ENCODE measurements around the gene LHFPL4.
"Not testable (repeated sequence)": the region's sequence is repeated elsewhere in the genome, so short reads cannot be mapped to it uniquely, and the experiment has no call there.

The LHFPL4 gene

DNA sequence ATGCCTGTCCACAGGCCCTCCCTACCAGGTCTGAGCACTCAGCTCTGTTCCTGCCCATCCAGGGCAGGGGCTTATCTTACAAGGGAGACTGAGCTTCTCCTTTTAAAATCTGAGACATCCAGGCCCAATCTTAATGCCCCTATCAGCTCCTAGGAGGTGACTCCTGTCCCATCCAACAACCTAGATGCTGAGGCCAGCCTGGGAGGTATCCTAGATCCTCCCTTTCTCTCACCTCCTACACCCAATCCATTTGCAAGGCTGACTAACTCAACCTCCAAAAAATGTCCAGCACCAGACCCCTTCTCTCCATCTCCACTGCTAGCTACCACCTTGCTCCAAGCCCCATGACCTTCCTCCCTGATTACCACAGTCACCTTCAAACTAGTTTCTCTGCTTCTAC, 17.4 kb downstream of the LHFPL4 start:
- DNase-seq (ENCODE audit: low read depth): no peak

DNA sequence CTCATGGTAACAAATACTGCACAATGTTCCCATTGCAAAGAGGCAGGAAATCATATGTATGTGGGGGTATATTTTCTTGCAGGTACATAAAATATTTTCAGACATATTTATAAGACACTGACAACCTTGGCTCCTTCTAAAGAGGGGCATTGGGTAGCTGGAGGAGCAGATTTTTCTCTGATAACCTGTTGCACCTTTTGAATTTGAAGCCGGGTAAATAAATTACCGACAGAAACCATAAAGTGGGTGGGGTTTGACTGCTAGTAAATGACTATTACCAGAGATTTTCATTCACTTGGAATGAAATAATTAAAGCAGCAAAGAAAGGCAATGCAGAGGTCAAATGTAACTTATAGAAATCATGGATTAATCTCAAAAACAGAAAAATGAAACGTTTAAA, 19.2 kb downstream of the LHFPL4 start:
- DNase-seq (ENCODE audit: low read depth): no peak

DNA sequence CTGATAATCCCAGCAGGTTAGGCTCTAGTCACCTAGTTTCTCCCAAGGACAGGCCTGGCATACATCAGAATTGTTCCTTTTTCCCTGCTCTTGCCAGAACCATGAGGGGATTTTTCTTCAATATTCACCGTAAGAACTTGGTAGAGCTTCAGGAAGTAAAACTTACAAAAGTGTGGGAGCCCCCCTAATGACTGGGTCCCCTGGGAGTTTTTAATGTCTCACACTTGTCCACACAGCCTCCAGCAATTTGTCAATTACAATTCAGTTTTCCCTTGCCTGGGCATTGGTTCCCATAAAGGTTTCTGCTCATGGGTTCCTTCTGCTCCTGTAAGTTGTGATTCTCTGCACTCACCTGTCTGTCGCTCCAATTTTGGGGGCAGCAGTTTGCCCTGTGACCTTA, 28.5 kb downstream of the LHFPL4 start:
- no peak for DNase-seq (ENCODE audit: low read depth)

DNA sequence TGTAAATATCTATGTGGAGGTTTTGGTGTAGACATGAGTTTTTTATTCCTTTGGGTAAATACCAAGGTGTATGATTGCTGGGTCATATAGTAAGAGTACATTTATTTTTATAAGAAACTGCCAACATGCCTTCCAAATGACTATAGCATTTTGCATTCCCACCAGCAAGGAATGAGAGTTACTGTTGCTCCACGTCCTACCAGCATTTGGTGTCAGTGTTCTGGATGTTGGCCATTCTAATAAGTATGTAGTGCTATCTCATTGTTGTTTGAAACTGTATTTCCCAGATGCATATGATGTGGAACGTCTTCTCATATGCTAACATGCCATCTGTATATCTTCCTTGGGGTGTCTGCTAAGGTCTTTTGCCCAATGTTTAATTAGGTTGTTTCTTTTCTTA, 38.7 kb downstream of the LHFPL4 start:
- no peak for DNase-seq (ENCODE audit: low read depth)

DNA sequence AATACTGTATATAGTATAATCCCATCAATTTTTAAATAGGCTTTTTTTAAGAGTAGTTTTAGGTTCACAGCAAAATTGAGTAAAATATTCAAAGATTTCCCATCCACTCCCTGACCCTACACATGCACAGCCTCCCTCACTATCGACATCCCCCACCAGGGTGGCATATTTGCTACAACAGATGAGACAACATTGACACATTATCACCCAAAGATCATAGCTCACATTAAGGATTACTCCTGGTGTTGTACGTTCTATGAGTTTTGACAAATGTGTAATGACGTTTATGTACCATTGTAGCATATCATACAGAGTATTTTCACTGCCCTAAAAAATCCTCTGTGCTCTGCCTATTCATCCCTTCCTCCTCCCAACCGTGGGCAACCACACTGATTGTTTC, 39.3 kb downstream of the LHFPL4 start:
- no peak for DNase-seq (ENCODE audit: low read depth)

DNA sequence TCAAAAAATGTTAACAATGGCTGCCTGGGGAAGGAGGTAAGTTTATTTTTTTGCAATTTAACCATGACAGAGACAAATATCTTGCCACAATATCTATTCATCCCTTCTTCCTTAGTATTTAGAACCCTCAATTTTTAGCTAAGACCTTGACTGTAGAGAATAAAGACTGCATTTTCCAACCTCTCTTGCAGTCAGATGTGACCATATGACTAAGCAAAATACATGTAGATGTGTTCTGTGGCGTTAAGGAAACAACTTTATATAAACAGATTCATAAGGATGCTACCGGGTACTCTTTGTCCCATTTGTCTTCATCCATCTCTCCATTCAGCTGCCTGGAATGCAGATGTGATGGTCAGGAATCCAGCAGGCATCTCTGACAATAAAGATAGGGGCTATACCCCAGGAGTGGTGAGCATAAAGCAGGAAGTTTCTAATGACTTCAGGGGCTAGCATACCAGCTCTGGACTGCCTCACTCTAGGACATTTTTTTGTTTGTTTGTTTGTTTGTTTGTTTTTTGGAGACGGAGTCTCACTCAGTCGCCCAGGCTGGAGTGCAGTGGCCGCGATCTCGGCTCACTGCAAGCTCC, 41.1 kb downstream of the LHFPL4 start:
- no peak for DNase-seq (ENCODE audit: low read depth)

DNA sequence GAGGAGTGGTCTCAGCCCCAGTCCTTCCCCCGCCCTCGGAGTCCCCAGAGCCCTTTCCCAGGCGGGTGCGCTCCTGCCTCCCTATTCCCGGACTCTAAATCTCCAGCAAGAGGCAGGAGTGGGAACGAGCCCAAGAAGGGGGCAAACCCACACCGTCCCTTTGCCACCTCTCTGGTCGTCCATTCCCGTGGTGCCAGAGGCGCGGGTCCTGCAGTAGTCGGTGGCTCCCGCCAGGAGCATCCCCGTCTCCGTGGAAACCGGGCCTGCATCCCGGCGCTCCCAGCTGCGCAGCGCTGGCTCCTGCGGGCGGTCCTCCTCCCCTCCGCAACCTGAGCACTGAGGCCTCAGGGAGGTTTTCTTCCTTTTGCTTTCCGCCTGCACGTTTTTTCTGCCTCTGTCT, 44.8 kb downstream of the LHFPL4 start:
- DNase-seq (ENCODE audit: low read depth): no peak

DNA sequence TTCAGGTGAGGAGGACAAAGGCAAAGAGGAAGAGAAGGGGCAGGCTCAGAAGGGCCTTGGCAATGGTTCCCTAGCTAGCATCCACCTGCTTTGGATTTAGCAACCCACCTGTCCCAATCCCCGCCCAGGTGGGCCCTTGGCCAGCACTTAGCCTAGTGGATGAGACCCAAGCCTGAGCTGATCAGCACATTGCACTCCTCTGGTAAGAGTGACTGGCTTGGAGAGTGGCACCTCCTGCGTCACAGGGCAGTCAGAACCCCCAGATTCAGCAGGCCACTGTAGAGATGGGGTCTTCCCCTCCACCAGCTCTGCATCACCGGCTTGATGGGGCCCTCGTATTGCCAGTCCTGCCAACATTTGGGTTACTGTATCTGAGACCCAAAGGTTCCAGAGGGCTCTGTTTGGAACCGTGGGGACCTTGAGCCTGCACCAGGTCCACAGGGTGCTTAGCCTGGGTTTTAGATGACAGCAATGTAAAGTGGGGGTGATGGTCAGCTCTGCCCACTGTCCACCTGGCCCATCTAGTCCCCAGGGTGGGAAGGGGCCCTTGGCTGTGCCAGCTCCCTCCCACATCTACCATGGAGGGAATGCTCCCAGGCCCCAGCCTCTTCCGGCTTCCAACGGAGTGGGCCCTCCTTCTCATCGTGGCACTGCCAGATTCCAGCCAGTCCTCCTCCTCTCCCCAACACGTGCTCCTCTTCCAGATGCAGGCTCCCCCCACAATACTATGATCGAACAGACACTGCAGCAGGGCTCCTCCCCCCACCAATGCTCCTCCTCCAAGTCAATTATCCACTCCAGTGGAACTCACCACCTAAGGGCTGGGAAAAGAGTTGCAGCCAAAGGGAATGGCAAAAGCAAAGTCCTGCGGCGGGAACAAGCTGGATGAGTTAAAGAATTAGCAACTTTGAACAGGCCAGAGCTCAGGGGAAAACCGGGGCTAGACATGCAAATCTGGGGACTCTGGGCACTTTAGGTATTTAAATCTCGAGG, 45.7 kb downstream of the LHFPL4 start:
- DNase-seq (ENCODE audit: low read depth): no peak

DNA sequence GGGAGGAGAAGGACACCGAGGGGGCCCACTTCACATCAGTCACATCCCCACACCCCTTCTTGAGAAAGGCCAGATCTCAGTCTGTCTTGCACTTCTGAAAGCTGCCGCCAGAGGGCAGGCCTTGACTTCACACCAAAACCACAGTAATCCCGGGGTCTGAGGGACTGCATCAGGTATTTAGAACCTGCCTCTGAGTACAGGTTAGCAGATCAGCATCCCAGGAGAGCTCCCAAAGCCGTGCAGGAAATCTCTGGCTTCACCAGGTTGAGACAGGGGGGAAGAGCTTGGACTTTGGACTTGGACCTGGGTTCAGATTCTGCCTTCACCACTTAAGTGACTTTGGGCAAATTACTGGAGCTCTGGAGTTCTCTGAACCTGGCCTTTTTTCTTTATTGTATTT, 50.3 kb downstream of the LHFPL4 start:
- peak; percentile 50 for DNase-seq (ENCODE audit: low read depth)

DNA sequence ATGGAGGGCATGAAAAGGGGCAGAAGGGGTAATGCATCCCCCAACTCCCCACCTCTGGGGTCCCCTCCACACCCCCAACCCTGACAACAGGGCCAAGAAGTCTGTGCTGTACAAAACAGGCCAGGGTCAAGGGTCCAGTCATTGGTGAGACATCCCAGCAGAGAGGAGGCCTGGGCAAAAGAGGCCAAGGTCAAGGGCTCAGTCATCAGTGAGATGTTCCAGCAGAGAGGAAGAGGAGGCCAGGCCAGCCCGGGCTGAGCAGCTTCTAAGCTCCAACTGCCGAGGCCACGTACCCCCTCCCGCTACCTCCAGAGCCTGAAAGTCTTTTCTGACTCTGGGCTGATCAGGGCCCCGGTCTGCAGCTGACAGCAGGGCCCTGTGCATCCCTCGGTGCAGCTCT, 52.4 kb downstream of the LHFPL4 start:
- no peak for DNase-seq (ENCODE audit: low read depth)

DNA sequence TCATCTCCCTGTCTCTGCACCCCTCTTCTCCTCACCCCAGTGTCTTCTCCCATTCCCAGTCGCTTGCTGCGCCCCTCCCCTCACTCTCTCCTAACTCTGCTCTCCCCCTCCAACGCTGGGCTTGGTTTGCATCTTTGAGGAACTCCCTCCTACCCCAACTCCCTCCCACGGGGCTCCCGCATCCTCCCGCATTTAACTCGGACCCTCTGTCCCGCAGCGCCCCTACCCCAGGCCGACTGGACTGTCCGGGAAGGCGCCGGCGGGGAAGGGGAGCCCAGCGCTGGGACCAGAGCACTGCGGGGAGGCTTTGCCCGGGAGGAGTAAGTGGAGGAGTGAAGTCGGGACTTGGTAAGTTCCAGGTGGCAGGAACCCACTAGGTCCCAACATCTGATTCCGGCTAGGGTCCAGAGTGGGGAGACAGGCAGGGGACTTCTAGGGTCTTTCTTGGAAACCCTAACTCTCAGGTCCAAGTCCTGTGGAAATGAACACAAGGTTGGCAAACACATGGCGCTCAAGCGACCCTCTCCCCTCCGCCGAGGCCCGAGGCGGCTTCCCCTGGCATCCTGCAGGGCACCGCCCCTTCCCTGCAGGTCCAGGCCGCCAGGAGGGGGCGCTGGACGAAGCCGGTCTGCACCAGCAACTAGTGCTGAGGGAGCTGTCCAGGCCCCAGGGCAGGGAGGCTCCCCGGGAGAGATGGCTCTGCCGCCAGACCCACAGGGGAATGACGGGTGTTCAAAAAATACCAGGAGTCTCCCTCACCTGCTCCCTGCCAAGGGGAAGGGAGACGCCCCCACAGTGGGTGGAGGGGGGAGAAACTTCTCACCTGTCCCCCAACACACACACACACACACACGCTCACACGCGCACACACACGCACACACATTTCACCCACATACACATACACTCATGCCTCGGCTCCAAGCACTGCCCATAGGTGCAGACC, 53.2 kb downstream of the LHFPL4 start:
- peak; percentile 23 for DNase-seq (ENCODE audit: low read depth)

DNA sequence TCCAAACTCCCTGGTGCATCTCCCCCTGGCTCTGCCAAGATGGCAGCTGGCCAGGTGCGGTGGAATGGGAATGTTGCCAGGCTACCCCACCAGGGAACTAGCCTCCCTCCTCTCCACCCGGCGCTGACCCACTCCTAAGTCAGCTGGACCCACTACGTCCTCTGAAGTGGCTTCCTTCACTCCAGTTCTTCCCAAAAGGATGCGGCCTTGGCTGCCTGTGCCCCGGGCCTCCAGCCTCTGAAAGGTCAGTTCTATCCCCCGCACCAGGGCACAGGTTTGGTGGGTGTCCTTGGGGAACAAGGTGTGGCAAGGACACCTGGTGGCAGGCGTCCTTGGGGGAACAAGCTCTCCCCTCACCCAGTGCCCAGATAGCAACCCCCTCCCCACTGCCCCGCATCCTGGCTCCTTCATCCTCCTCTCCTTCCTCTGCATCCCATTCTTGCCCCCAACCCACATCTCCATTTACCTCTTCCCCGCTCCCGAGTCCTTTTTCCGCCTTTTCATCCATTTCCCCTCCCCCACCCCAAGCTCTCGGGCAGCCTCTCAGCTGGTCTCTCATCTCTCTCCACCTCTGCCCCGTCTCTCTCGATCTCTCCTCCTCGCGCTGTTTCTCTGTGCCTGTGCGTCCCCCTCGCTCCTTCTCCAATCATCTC, 54.0 kb downstream of the LHFPL4 start:
- no peak for DNase-seq (ENCODE audit: low read depth)

DNA sequence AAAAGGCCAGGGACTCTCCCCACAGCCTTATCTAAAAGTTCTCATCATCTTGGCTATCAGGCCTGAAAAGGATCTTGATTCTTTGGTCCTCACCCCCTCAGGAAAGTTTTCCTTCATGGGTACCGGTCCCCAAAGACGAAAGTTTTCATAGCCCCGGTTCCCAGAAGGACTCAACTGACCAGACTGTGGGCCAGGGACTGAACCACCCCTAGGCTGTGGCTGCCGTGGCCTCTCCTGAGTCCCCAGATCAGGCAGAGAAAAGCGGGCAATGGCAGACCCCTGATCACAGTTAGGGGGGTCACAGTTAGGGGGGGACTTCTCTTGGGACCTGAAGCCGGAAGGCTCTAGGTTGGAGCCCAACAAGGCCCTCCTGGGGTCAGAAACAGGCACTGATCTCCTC, 54.8 kb downstream of the LHFPL4 start:
- DNase-seq (ENCODE audit: low read depth): no peak

DNA sequence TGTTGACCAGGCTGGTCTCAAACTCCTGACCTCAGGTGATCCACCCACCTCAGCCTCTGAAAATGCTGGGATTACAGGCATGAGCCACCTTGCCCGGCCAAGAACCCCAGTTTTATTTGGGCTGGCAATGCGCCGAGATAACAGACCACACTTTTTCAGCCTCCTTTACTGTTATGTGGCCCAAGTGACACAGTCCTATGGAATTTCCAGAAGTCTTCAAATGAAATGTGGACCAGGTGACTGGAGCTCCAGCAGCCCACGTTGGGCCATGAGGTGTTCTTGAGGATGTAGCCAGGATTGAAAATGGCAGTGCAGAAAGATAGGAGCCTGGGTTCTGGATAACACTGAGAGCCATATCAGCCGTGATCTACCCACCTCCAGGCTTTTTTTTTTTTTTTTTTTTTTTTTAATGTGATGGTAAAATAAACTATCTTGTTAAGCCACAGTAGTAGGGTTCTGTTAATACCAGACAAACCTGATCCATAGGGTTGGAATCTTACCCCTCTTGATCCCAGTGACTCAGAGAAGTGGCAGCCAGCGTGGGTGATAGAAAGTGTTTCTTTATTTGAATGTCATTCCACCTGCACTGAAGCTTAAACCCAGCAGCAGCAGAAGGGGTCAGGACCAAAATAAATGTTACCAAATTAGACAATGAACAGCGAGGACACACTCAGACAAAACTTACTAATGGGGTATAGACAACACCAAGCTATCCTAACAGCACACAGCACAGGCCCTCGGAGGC, 55.6 kb downstream of the LHFPL4 start:
- no peak for DNase-seq (ENCODE audit: low read depth)

DNA sequence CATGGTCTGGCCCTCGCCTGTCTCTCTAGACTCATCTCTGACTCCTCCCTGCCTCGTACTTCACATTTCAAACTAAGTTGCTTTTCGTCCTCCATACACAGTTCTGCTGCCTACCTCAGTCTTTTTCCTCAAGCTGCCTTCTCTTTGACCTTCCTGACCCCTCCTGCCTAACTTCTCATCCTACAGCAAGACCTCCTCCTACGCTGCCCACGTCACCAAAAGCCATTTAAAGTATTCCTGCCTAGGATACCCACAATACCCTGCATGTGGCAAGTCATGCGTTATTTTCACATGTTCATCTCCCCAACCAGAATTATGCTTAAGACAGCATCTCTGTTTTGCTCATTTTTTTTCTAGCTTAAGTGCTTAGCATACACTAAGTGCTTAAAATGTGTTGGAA, 56.7 kb downstream of the LHFPL4 start:
- DNase-seq (ENCODE audit: low read depth): no peak

DNA sequence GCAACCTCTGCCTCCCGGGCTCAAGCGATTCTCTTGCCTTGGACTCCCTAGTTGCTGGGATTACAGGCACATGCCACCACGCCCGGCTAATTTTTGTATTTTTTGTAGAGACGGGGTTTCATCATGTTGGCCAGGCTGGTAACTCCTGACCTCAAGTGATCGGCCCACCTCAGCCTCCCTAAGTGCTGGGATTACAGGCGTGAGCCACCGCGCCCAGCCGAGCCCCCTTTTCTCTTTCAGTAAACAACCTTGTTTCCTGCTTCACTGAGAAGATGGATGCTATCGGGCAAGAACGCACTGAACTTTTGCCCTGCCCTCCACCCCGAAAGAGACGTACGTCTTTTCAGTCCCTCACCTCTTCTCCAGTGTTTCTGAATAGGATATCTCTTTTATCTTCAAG, 59.6 kb downstream of the LHFPL4 start:
- not testable (repeated sequence) for DNase-seq (ENCODE audit: low read depth)

DNA sequence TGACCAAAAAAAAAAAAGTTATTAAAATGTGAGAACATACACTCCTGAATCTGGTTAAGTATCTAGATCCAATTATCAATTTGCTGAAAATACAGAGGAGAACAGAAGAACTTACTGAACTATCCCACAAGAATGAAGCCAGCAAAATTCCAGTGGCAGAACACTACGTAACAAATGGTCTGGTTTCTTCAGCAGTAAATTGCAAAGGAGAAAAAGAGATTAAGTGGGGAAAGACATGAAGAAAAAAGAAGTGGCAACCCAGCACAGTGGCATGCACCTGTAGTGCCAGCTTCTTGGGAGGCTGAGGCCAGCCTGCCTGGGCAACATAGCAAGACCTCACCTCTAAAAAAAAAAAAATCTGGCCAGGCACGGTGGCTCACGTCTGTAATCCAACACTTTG, 62.1 kb downstream of the LHFPL4 start:
- no peak for DNase-seq (ENCODE audit: low read depth)

DNA sequence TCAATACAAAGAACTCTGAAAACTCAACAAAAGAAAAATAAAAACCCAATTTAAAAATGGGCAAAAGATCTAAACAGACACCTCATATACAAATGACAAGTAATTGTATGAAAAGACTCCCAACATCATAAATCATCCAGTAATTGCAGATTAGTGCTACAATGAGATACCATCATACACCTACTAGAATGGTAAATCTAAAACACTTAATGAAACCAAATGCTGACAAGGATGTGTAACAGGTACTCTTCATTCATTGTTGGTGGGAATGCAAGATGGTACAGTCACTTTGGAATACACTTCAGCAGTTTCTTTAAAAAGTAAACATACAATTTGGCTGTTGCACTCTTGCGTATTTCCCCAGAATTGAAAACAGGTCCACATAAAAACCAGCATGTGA, 68.4 kb downstream of the LHFPL4 start:
- no peak for DNase-seq (ENCODE audit: low read depth)

DNA sequence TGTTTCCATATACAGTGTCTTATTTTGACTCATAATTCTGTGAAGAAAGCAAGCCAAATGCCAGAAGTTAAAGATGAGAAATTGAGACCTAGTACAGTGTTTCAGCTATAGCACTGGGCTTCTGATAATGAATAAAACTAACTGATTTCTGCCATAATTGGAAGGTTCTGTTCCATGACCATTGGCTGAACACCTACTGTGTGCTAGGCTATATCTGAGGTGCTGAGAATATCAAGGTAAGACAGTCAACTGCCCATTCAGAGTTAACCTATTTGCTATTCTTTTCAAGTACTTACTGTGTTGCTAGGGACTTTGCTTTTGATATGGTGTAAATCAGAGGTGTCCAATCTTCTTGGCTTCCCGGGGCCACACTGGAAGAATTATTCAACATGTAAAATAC, 73.4 kb downstream of the LHFPL4 start:
- DNase-seq (ENCODE audit: low read depth): no peak

DNA sequence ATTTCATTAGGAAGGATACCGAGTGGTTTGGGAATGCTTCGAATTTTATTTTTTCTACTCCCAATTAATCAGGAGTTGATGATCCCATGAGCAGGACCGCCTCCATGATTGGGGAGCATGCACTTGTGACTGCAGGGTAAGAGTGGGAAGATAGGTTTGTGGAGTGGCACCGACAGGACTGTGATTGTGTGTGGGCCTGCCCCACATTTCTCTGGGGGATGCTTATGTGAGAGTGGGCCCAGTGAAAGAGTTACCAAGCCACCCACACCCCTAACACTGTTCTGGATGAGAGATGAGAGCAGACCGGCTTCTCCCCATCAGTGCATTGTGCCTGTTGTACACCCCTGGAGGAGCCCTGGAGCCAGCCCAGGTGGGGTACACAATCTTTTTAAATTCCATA, 76.7 kb downstream of the LHFPL4 start:
- no peak for DNase-seq (ENCODE audit: low read depth)

DNA sequence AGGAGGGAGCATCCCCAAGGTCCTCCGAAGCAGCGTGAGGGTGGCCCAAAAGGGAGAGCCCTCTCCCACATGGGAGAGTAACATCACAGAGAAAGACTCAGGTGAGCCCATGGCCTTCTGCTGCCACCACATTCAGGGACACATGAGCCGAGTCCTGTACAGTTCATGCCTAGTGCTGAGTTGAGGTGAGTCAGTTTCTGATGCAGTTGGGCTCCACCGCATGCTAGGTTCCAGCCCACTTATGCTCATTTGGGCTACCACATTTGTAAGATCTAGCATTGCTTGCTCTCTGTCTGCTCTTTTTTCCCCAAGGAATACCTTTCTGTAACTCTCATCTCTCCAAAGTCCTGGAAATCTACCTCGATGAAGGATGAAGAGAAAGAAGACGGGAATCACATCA, 79.1 kb downstream of the LHFPL4 start:
- no peak for DNase-seq (ENCODE audit: low read depth)
